ENCODE measurements around the gene ARHGAP5.
A peak's percentile ranks its signal among the peaks of the same experiment; 100 is the strongest.

Gene ARHGAP5

DNA sequence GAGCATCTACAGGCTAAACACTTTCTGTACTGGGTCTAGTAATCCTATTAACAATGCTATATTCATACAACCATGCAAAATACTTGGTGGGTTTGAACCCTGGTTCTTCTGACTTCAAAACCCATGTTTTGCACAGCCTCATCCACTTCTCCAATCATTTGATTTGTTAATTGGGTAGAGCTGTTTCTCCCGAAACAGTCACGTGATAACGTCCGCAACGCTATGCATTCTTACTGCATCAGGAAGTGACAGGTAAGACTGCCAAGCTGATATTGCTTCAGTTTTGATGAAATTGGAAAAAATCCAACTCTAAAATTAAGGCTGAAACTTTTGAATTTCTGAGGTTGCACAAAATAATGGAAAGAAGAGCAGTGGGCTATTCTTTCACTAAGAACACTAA lies 94.4 kb downstream of the ARHGAP5 start:
- DNase-seq (ENCODE audit: low read depth in 2 of 2) = no peak

DNA sequence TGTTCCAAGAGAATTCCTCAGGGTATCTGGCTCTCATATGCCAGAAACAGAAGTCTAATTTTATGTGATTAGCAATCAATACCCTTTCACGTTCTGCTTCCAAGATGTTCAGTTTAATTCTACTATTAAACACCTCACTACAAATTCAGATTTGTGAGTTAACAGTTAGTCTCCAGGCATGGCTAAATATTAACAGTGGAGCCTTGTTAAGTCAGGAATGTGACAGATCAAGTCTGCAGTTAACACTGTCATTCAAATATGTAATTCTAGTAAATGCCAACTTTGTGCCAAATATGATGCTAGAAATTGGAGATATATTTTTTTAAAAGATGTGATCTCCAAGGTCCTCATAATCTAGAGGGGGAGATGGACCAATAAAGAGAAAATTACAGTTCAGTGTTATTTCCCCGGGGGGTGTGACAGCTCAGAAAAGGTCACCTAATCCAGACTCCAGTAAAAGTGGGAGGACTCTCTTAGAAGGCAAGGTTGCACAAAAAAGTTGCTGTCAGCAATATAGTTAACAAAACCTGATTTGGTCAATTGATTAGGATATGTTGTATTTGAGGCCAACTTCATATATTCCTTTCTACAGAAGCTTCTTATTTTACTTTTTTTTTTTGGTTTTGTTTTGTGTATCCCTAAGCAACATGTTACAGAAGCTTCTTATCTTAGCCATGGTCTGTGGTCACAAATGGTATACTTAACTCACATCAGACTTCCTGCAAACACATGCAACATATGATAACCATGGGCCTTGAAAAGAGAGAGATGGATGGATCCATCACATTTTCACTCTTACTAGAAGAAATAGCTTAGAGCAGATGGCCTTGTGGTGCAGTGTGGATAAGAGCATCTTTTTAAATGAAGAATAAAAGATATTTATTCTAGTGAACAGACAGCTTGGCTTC lies 106.3 kb downstream of the ARHGAP5 start:
- DNase-seq (ENCODE audit: low read depth in 2 of 2) = no peak

DNA sequence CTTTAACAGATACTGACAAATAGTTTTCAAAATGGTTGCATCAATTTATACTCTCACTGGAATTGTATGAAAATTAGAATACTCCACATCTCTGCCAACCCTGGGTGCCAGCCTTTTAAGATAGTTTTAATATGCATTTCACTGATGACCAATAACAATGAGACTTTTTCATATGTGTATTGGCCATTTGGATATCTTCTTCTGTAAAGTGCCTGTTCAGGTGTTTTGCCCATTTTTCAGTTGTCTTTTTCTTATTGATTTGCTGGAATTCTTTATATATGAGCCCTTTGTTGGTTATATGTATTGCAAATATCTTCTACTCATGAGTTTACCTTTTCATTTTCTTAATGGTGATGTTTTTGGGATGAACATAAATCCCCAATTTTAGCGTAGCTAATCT lies 108.0 kb downstream of the ARHGAP5 start:
- no peak for DNase-seq (ENCODE audit: low read depth in 2 of 2)

DNA sequence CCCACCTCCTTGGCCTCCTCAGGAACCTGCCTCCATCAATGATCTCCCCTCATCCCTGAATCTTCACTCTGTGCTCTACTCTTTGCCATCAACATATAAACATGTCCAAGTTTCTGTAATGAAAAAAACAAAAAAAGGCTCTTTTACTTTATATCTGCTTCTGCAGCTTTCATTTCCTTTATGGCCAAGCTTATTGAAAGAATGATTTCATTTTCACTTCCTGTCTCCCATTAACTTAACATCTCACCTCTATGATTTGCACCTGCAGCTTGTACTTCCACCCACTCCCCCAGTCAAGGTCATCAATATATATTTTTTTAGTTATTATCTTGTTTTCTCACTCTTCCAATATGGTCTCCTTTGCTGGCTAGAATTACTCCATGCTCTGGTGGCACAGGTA lies 109.1 kb downstream of the ARHGAP5 start:
- DNase-seq (ENCODE audit: low read depth in 2 of 2) = no peak

DNA sequence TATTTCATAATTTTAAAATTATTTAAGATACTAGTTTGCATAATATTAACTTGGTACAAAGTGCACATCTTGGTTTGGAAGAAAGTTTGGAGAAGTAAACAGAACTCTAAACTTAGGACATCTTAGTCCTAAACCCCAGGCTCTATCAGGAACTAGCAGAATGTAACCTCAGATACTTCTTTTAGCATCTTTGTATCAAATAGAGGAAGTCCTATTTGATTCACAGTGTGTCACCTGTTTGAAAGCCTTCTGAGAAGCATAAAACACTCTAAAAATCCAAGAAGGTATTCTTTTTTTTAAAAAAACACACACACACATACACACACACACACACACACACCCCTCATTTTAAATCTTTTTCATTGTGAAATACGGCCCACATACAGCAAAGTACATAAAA lies 112.7 kb downstream of the ARHGAP5 start:
- DNase-seq (ENCODE audit: low read depth in 2 of 2) = no peak

DNA sequence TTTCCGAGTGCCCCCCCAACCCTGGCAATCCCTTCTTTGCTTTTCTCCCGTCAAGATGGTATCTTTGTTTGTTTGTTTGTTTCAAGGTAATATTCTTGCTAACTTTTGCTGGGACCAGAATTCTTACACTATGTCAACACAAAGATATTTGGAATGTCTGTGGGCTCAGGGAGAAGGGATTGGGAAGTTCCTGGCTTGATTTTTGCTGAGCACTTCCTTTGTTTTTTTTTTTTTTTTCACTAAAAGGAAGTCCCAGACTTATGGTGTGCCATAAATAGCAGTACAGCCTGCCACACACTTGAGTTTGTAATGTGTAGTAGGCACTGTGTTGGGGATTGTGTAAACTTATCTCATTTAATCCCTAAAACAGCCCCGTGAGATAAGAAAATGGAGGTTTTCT lies 113.6 kb downstream of the ARHGAP5 start:
- DNase-seq (ENCODE audit: low read depth in 2 of 2) = no peak

DNA sequence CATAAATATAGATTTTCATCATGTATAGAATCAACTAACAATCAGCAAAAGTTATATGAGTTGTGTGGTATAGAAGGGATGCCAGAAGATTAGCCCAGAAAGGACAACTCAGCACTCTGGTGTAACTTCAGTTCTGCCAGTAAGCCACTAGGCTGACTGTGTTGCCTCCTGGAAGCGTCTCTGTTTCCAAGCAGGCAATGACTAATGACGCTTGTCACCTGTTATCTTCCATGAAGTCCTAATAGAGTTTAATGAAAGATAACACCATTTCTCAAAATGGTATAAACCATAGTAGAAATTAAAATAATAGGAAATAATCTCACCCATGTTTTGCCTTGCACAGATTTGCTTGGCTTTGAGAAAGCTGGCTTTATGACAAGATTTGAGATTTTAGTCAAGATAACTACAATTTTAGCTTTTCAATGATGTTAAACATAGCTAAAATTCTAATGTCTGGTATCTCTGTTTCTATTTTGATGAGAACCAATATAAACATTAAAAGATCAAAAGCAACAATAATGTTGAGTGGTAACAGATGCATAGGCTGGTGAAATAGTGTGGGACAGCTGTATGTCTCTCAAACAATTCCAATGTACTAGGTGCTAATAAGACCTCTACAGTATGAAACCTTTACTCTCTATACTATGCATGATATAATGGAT lies 115.7 kb downstream of the ARHGAP5 start:
- DNase-seq (ENCODE audit: low read depth in 2 of 2) = no peak

DNA sequence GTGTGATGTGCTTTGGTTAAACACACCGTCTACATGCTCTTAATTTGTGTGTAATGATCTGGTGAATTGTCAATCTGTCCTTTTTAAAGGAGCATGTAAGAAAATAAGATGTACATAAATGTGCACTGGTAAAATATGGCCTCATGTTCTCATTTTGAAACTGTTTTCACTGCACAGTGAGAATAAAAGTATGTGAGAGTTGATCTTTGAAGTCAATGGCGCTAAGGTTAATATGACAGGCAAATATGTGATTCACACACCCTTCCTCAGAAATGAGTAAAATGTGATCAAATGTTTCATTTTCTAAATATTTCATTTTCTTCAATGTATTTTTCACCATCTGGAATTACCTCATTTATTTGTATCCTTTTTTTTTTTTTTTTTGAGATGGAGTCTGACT lies 116.4 kb downstream of the ARHGAP5 start:
- DNase-seq (ENCODE audit: low read depth in 2 of 2) = no peak

DNA sequence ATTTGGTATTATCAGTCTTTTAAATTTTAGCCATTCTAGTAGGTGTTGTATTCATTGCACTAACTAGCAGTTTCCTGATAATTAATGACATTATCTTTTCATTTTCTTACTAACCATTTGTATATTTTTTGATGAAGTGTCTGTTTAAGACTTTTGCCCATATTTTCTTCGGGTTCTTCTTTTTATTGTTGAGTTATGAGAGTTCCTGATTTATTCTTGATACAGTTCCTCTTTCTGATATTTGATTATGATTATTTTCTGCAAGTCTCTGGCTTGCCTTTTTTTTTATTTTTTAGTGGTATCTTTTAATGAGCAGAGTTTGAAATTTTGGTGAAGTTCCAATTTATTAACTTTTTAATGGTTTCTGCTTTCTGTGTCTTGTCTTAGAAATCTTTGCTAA lies 118.5 kb downstream of the ARHGAP5 start:
- DNase-seq (ENCODE audit: low read depth in 2 of 2) = no peak

DNA sequence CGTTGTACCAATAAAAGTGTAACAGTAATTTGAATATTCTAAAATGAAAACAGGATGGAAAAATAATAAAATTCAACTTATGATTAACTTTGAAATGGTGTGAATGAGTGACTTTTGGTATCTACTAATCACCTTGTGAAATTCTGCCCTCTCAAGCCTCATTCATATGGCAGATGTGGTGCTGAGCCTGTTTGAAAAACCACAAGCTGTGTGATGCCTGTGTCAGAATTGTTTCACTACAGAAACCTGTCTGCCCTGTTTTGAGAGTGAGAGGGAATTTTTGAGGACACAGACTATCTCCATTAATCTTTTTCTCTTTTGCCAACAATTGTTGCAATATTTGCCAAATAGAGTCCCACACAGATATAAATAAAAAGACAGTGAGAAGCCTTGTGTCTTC lies 120.8 kb downstream of the ARHGAP5 start:
- DNase-seq (ENCODE audit: low read depth in 2 of 2) = no peak

DNA sequence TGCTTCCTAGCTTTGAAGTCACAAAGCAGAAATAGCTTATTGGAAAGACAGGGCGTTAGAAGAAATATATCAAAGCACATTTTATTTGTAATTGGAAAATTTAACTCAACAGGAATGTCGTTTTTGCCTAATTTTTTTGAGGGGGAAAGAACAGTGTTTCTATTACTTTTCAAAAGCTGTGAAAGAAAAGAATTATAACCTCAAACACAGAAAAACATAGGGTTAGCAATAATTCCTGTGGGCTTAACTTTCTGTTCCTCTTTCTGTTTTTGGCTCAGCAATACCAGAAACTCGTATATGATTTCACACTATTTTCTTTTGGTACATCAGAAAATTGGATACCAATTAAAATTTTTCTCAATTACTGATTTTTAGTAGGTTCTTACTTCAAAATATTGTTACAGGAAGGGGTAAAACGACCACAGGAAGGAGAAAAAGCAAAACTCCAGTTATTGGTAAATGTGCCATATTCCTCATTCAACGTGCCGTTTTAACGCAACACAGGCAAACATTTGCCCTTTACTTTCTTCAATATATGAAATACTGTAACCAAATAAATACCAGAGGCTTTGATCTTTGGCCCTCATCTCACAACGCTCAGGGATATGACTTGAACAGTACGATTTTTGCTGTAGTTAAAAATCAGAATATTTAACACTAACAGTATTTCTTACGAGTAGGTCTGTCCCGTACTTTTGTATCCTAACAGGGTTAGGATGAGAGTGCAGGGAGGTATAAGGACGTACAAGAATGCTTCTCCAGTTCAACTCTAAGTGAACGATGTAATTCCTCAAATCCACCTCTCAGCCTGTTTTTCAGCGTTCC lies 123.5 kb downstream of the ARHGAP5 start:
- DNase-seq (ENCODE audit: low read depth in 2 of 2) = no peak

DNA sequence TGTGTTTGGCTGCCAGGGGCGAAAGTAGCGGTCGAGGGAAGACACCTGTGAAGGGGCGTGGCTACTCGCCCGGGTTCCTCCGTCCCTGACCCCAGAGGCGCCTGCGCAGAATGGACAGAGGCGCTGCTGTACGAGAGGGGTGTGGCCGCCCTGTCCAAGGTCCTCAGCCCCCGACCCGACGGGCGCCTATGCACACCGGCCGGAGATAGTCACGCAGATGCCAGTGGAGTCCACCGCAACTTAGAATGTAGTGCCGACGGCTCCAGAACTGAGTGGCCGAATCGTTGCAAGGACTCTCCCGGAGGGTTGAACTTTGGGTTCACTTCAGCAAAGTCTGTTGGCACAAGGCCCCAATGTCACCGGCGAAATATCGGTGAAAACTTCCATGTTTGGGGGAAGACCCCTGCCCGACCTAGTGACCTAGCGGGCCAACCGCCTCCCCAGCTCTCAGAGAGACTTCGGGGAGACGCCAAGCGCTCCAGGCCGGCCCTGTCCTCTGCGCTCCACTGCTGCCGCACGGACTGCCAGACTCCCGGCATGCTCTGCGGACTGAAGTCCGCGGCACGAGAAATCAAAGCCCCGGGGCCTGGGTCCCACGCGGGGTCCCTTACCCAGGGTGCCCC lies 124.2 kb downstream of the ARHGAP5 start:
- peak; percentile 40 to 47 for DNase-seq (ENCODE audit: low read depth in 2 of 2)

DNA sequence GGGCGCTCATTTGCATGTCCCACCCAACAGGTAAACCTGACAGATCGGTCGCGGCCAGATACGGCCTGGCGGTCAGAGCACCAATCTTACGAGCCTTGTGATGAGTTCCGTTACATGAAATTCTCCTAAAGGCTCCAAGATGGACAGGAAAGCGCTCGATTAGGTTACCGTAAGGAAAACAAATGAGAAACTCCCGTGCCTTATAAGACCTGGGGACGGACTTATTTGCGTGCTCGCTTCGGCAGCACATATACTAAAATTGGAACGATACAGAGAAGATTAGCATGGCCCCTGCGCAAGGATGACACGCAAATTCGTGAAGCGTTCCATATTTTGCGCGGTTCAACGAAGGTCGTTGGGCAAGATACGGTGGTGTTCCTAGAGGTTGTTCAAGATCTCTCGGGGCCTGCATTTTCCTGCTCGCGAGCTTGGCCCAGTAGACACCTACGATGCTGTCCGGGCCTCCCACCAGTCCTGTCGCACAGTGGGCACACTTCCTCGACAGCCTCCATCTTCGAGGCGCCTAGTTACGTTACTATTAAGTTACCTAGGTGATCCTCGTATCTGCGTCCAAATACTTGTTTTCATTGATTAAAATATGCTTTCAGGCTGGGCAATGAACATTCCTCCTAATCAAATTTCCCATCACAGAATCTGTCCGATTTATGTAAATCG lies 124.8 kb downstream of the ARHGAP5 start, which contains the start of gene RNU6-7:
RNU6-7 (plus strand) TSS at position 230 of the 675 bp plus-strand sequence.
- no peak for DNase-seq (ENCODE audit: low read depth in 2 of 2)

DNA sequence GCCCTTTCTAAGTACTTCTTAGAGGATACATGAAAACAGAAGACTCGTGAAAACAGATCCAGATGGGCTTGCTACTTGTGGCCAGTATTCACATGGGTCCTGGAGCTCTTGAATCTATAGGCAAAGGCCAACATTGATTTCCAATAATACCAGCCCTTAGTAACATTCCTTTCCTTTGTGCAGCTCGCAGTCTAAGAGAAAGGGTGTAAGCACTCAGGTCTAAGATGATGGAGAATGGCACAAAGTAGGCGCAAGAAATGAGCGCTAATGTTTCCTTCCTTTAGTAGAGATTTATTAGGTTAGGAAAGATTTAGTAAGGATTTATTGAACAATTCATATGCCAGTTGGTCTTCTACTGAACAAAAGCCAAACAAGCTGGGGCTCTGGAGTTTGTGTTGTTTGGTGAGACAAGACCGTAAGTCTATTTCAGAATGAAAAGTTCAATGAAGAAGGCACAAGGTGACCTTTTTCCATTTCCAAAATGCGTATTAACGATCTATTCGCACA lies 125.4 kb downstream of the ARHGAP5 start:
- DNase-seq (ENCODE audit: low read depth in 2 of 2) = no peak

DNA sequence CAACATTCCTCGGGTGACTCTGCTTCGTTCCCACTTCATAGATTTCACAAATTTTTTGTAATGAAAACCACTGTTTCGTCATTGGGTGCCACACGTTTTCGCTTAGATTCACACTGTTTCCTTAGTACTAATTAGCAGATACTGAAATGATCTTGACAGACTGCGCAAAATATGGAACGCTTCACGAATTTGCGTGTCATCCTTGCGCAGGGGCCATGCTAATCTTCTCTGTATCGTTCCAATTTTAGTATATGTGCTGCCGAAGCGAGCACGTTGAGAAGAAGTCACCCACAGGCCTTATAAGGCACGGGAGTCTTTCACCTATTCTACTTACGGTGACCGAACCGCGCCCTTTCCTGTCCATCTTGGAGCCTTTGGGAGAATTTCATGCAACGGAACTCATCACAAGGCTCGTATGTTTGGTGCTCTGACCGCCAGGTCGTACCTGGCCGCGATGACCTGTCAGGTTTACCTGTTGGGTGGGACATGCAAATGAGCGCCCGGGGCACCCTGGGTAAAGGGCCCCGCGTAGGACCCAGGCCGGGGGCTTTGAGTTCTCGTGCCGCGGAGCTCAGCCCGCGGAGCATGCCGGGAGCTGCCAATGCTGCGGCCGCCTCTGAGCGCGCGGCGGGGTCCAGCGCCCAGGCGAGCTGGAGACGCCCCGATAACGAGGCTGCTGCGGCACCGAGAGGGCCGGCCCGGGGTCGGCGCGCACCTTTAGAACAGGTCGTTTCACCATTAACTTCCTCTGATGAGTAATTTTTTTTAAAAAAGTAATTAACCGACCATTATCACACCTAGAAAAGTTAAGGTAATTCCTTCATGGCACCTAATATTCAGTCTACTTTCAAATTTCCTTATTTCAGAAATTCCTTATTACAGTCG lies 126.1 kb downstream of the ARHGAP5 start, which contains the start of gene RNU6-8:
RNU6-8 (minus strand) TSS at position 272 of the 885 bp plus-strand sequence.
- peak; percentile 63 to 77 for DNase-seq (ENCODE audit: low read depth in 2 of 2)

DNA sequence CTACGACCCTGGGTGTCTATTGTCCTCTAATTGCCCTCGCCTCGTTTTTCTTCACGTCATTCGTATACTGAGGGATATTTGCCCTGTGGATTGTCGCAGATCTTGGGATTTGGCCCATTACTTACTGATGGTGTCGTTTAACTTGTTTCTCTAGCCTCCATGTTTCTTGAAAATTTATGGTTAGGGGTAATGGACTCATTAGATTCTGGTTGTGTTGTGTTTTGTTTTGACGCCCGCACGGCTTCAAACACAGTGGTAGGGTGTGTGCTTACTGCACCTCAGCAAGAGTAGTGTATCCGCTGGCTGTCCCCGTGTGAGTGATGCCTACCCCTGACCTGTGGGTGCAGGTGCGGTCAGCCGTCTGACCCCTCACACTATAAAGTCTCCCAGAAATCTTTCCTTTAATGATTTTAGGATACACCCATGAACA lies 126.8 kb downstream of the ARHGAP5 start:
- DNase-seq (ENCODE audit: low read depth in 2 of 2) = no peak

DNA sequence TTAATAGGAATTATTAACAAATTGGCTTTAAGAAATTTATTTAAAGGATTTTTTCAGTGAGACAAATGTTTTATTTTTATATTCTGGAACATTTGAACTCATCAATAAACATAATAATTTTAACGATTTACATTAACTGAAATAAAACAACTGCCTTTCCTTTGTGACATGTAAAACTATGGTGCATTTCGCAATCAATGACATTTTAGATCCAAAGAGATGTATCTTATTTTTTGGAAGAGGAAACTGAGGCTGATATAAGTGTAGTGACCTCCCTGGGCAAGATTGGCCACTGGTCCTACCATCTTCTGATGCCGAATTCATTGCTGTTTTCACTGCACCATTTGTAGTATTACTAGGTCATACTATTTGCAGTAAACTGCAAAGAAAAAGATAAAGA lies 128.4 kb downstream of the ARHGAP5 start:
- DNase-seq (ENCODE audit: low read depth in 2 of 2) = no peak

DNA sequence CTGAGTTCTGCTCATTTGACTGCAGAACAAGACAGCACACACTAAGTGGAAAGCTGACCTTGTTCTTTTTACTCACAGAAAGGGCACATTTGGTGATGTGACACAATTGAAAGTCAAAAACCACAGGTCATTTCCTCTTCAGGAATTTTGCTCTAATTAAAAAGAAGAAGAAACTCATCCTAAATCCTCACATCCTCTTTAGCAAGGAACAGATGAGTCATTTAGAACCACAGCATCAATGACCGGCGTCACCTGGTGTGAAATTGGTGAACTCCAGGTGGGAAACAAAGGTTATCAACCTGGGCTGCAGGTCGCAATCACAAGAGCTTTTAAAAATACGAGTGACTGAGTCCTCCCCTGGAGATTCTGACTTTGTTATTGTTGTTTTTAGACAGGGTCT lies 128.9 kb downstream of the ARHGAP5 start:
- no peak for DNase-seq (ENCODE audit: low read depth in 2 of 2)

DNA sequence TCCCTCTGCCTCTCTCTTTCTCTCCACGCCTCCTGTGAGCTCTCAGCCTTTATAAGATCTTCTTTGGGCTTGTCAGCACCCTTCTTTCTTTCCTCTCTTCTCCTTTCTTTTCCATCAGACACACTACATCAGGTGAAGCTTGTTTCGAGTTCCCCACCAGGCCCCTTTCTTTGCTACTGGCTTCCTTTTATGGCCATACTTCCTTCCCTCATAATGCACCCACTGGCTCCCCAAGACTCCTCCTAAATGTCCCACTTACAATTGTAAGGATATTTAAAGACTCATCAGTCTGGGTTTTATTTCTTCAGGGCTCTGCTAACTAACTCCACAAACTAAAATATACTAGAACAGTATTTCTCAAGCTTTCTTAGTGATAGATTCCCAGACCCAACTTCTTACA lies 129.4 kb downstream of the ARHGAP5 start:
- no peak for DNase-seq (ENCODE audit: low read depth in 2 of 2)

DNA sequence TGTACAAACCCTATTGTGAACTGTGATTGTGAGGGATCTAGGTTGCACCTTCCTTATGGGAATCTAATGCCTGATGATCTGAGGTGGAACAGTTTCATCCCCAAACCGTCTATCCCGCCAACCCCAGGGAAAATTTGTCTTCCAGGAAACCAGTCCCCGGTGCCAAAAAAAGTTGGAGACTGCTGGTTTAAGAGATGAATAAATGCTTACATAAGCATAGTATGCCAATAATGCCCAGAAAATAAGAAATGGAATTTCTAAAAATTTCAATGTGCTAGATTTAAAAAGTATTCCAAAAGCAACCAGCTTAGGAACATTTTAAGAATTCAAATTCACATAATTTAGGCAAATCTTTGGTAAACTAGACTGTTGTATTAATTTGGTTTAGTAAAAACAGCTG lies 131.4 kb downstream of the ARHGAP5 start:
- no peak for DNase-seq (ENCODE audit: low read depth in 2 of 2)
